Activated naive CD4-positive, alpha-beta T cell treated with Interleukin-2 at 50 U/mL for 16 hours (primary cell): ENCODE measurements around the gene LYRM4.
A peak's percentile ranks its signal among the peaks of the same experiment; 100 is the strongest.

Source experiments
- DNase-seq: peaks from one replicate; pipeline ENCODE4 v3.0.0-alpha.2; 2020

Gene LYRM4

DNA sequence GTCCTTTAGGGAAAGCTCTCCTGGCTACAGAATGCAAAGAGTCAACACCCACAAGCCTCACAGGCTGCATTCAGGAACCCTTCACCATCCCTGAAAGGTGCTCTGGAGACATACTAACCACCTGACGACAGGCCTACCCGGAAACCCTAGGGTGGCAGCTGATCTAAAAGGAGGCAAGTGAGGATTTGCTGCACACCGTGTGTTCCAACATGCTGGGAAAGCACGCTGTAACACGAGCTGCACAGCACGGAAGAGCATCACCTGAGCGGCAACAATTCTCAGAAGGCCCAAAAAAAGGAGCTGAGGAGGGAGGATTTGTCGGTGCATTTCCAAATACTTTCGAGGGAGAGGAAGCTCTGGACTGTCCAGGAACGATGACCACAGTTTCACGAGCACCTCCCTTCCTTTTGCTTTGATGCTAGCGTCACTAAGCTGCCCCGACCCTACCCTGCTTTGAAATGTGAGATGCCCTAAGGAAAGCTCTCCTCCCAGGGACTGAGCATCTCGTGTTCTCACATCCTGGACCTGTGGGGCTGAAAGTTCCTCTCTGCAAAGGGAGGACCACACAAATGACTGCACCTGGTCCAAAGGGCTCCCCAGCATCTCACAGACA lies 88.6 kb downstream of the LYRM4 start:
- DNase-seq = no peak

GRCh38 chr6:5167501-5167900 lies 93.2 kb downstream of the LYRM4 start:
- DNase-seq = no peak

DNA sequence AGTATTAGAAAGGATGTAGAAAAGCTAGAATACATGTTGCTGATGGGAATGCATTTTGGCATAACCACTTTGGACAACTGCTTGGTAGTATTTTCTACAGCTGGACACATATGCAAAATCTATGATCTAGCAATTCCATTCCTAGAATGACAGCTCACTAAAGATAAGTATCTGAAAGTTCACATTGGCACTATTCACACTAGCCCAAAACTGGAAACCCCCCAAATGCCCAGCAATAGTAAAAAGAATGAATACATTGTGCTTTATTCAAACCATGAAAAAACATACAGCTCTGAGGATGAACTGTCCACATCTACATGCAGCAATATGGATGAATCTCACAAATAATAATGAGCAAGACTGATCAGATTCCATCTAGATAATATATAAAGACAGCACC lies 96.7 kb downstream of the LYRM4 start:
- no peak for DNase-seq

DNA sequence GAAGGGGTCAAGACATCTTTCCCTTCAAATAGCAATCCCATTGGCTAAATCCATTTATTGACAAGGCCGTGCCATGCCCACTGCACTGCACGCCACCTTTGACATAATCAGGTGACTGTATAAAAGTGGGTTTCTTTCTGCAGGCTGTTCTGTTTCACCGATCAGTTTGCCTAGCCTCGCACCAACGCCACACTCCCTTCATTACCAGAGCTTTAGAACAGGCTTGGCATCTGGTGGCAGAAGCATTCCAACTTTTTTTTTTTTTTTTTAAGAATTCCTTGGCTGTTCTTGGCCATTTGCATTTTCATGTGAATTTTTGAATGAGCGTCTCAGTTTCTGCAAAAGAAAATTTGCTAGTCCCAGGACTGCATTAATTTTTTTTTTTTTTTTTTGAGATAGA lies 97.5 kb downstream of the LYRM4 start:
- no peak for DNase-seq

- DNase-seq = no peak
These were observed 98.4 kb downstream of the LYRM4 start for GRCh38 chr6:5162355-5162754.

- DNase-seq = no peak
These were observed 100.5 kb downstream of the LYRM4 start for GRCh38 chr6:5160206-5160605.

DNA sequence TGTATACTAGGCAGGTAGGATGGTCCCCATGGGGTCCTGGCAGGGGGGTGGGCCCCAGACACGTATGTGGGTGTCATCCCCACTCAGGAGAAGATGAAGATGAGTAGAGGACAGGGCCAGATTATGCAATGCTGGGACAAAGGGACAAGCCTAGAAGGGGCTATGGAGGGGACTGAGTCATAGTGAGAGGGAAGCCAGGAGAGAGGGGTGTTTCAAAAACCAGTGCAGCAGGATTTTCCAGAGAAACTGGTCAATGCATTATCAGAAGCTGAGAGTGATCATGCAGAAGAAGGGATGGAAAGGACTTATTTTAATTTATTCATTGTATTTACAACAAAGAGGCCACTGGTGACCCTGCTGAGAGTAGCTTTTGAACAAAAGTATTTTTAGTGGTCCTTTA lies 101.6 kb downstream of the LYRM4 start:
- no peak for DNase-seq

GRCh38 chr6:5158180-5158579 lies 102.6 kb downstream of the LYRM4 start:
- no peak for DNase-seq

DNA sequence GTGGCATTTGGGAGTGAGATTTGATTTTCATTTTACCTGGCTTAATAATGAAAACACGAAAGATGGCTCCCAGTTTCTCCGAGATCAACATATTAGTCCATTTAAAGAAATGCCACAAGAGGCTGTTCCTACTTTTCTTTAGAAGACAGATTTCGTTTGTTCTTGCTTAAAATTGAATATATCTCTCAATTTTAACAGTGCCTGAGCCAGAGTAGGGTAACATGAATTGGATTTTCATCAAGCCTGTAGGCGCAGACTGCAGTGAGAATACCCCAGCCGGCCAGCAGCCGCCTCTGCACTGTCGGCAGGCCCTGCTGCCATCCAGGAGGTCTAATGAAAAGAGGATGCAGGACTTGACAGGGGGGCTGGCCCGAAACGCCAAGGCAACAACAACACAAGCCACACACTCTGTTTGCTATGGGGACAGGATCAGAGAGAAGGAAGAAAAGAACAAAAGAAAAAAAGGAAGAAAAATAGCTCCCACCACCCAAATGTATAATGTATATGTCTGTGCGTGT lies 103.1 kb downstream of the LYRM4 start:
- no peak for DNase-seq

DNA sequence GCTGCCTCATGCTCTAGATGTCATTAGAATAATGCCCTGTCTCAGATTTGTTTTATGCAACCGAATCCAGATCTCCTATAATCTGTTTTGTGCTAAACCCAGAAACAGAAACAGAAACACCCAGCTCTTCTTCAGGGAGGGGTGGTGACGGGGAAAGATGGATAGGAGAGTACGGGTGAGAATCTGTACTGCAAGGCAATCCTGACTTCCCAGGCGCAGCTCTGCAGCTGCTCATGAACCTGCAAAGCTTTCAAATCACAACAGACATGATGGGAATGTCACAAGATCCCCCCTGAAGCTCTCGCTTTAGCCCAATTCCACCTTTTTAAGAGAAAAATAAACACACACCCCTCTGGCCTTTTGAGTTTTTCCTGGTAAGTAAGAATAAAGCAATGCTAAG lies 104.1 kb downstream of the LYRM4 start:
- no peak for DNase-seq

GRCh38 chr6:5155906-5156305 lies 104.8 kb downstream of the LYRM4 start:
- DNase-seq = no peak

DNA sequence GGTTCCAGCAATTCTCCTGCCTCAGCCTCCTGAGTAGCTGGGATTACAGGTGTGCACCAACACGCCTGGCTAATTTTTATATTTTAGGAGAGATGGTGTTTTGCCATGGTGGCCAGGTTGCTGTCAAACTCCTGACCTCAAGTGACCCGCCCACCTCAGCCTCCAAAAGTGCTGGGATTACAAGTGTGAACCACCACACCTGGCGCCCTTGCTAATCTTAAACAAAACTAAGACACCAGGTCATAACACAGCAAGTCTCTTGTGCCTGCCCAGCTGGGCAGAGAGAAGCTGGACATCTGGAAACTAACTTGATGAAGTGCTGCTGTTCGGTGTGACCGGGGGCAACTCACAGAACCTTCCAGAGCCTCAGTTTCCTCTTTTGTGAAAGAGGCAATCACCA lies 107.6 kb downstream of the LYRM4 start:
- DNase-seq = no peak

DNA sequence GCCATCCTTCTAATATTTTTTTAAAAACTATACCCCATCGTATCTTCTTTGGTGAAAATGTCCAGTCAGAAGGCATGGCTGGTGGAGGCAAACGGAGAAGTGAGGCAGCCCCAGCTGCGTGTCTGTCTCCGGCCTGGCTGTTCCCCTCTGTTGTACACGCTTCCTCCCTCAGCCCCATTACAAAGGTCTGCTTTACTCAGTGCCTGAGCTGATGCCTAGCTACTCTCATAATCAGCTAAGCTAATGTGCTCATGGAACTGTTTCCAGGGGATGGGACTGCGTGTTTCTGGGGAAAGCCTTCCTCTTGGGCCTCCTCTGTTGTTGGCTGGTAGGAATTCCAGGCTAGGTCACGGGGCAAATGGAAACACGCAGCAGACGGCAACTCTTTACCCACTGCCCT lies 108.3 kb downstream of the LYRM4 start:
- no peak for DNase-seq

DNA sequence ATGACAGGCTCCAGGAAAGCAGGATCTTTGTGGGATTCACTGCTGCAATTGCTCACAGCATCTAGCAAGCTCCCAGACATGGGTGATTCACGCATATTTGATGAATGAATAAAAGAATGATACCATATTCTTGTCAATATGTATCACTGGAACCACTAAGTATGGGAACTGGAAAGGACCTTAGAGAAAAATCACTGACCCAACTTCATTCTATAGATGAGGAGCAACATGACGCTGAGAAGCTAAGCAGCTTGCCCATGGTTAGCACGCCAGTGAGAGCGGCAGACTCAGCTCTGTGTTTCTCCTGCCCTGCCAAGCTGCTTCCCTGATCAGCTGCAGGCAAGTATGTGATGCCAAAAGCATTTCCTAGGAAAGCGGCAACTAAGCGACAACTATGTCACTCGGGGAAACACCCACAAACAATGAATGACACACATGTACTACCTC lies 108.8 kb downstream of the LYRM4 start:
- DNase-seq = no peak

GRCh38 chr6:5151360-5151954 lies 109.3 kb downstream of the LYRM4 start:
- DNase-seq = no peak

- DNase-seq = no peak
These were observed 110.1 kb downstream of the LYRM4 start for GRCh38 chr6:5150551-5151075.

- DNase-seq = no peak
These were observed 110.9 kb downstream of the LYRM4 start for GRCh38 chr6:5149891-5150290.

- no peak for DNase-seq
These were observed 111.5 kb downstream of the LYRM4 start for GRCh38 chr6:5149159-5149704.

DNA sequence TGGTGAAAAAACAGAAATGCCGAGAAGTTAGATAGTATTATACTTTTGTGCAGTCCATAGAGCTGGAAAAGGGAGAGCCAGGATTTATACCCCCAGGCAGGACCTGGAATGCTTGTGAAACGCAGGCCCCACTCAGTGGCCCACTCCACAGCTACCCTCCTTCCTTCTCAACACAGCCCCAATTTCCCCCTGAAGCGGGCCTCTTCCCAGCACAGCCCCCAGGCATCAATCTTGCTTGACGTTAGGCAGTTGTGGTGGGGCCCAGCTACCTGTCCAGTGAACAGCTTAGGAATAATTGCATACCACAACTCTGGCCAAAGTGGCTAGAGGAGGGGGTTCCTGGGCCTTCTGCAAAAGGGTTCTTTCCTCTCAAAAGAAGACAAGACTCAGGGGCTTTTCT lies 114.4 kb downstream of the LYRM4 start:
- DNase-seq = no peak

DNA sequence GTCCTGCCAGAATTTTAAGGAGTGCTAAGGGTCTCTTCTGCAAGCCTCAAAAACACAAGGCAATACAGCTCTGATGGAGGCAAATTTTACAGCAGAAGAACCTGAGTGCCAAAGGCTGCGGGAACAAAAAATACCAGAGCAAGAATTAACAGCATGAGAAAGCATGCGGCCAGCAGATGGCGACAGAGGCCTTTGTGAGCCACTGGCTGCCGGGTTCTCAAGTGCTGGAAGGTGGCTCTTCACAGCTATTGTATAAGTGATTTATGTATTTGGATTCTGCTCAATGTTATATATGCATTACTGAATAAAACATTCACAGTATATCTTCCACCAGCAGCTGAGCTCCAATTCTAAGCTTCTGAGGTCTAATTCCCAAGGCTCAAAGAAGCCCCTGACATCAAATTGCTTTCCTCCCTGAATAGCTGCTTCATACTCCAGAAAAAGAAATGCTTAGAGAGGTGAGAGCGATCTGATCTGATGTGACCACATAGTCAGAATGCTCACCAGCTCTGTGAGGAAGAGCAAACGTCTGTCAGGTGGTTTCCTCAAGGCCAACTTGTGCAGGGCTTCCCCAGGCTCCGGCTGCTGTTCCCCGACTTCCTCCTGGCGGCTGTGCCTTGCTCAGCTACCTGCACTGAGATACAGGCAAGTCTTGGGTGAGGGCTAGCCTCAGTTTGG lies 117.0 kb downstream of the LYRM4 start:
- DNase-seq = peak; percentile 84

GRCh38 chr6:5142915-5143314 lies 117.8 kb downstream of the LYRM4 start:
- no peak for DNase-seq

DNA sequence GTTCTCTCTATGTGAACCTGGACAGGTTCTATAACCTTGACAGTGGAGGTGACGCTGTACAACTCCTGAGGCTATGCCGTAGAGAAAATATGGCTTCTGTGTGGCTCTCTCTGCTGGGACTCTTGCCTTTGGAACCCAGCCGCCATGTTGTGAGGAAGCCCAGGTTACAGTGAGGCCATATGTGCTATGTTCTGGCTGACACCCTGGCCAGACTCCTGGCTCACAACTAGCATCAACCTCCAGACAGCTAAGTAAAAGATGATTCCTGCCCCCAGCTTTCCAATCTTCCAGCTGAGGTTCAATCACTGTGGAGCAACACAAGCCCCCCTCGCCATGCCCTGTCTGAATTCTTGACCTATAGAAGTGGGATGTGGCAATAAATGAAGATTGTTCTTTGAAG lies 118.6 kb downstream of the LYRM4 start:
- no peak for DNase-seq

DNA sequence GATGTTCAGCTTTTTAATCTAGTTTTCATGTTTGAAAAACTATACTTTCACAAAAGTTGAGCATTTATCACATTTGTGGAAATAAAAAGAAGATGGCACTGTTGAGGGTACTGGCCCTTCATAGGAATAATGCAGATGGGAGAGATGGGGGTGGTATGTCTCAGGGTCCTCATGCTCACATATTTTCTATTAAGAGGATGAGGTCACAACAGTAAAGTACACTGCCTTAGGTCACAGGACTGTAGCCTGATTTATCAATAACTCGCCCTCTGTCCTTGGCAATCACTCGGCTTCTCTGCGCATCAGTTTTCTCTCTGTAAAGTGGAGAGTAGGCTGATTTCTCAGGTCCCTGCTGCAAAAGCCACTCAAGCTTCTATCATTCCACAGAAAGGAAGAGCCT lies 119.7 kb downstream of the LYRM4 start:
- DNase-seq = no peak
